PFSK-1 (cell line): ENCODE data around the gene MYL4.

ENCODE experiments used
- POLR2AphosphoS5 ChIP-seq: IDR thresholded peaks from 2 replicates; pipeline ENCODE4 v1.6.1; 2012; ENCODE audit warnings: low read depth, mild to moderate bottlenecking, control low read depth, low read length, moderate library complexity
- SIN3A ChIP-seq: IDR thresholded peaks from 2 replicates; pipeline ENCODE4 v1.6.1; 2012; ENCODE audit warnings: mild to moderate bottlenecking, low read length, moderate library complexity, borderline replicate concordance; ENCODE audit not compliant: insufficient read depth
- TAF1 ChIP-seq: IDR thresholded peaks from 2 replicates; pipeline ENCODE4 v1.6.1; 2012; ENCODE audit warnings: low read length, control low read depth, borderline replicate concordance; ENCODE audit not compliant: insufficient read depth

DNA sequence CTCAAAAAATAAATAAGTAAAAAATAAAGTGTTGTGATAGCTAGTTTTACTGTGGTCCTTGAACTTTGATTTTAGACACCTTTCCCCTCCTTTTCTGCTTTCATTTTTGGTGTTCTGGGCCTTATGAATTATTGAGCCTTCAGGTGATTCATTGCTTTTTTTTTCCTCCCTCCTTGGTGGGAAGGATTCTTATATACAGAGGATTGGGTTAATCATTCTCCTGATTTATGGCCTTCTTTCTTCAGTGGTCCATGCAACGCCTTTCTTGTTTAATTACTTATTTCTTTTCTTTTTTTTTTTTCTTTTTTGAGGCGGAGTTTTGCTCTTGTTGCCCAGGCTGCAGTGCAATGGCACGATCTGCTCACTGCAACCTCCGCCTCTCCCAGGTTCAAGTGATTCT is 8.0 kb upstream of the MYL4 start:
- TF ChIP-seq POLR2AphosphoS5 (no peak), SIN3A (no peak), TAF1 (no peak)
